NCI-H1694 (cell line): Measurements from ENCODE around the gene RPS6KA4.
"Not testable (repeated sequence)": the region's sequence is repeated elsewhere in the genome, so short reads cannot be mapped to it uniquely, and the experiment has no call there.

Experiments used
- DNase-seq: peaks from one replicate; lab custom pipeline; 2025; lab: John Stamatoyannopoulos, UW

The RPS6KA4 gene

GRCh38 chr11:64387916-64388315, 29.0 kb downstream of the RPS6KA4 start:
- no peak for DNase-seq

- DNase-seq, result no peak
These were observed 29.9 kb downstream of the RPS6KA4 start for GRCh38 chr11:64388894-64389293.

GRCh38 chr11:64389851-64390250, 30.9 kb downstream of the RPS6KA4 start:
- no peak for DNase-seq

- no peak for DNase-seq
These were observed 31.6 kb downstream of the RPS6KA4 start for GRCh38 chr11:64390558-64390957.

GRCh38 chr11:64391839-64392238, 32.9 kb downstream of the RPS6KA4 start:
- DNase-seq, result no peak

GRCh38 chr11:64395545-64396078, 36.6 kb downstream of the RPS6KA4 start:
- DNase-seq, result no peak

GRCh38 chr11:64396079-64396591, 37.2 kb downstream of the RPS6KA4 start:
- no peak for DNase-seq

- no peak for DNase-seq
These were observed 41.1 kb downstream of the RPS6KA4 start for GRCh38 chr11:64400102-64400501.

- DNase-seq, result no peak
These were observed 41.7 kb downstream of the RPS6KA4 start for GRCh38 chr11:64400667-64401066.

- no peak for DNase-seq
These were observed 42.8 kb downstream of the RPS6KA4 start for GRCh38 chr11:64401775-64402174.

GRCh38 chr11:64403106-64403505, 44.1 kb downstream of the RPS6KA4 start:
- no peak for DNase-seq

GRCh38 chr11:64406221-64406946, 47.4 kb downstream of the RPS6KA4 start:
- DNase-seq, result no peak

GRCh38 chr11:64407221-64407620, 48.3 kb downstream of the RPS6KA4 start:
- DNase-seq, result no peak

- DNase-seq, result no peak
These were observed 48.7 kb downstream of the RPS6KA4 start for GRCh38 chr11:64407630-64408029.

GRCh38 chr11:64409278-64409677, 50.3 kb downstream of the RPS6KA4 start:
- DNase-seq, result no peak

- no peak for DNase-seq
These were observed 50.9 kb downstream of the RPS6KA4 start for GRCh38 chr11:64409707-64410403.

GRCh38 chr11:64410404-64410734, 51.4 kb downstream of the RPS6KA4 start:
- no peak for DNase-seq

GRCh38 chr11:64413417-64413816, 54.5 kb downstream of the RPS6KA4 start:
- DNase-seq, result no peak

- DNase-seq, result no peak
These were observed 56.3 kb downstream of the RPS6KA4 start for GRCh38 chr11:64415286-64415685.

- DNase-seq, result no peak
These were observed 57.2 kb downstream of the RPS6KA4 start for GRCh38 chr11:64415996-64416728.

GRCh38 chr11:64418233-64418632, 59.3 kb downstream of the RPS6KA4 start:
- not testable (repeated sequence) for DNase-seq

- no peak for DNase-seq
These were observed 60.4 kb downstream of the RPS6KA4 start for GRCh38 chr11:64419257-64419790.
